NCI-H2227 (cell line): Measurements from ENCODE around the gene CDH23.

ENCODE experiments used
- DNase-seq: peaks from one replicate; lab custom pipeline; 2025; ENCODE audit not compliant: unreplicated experiment; lab: John Stamatoyannopoulos, UW

CDH23 gene

GRCh38 chr10:71852355-71852937, 455.7 kb downstream of the CDH23 start:
- DNase-seq = no peak

GRCh38 chr10:71854031-71854430, 457.3 kb downstream of the CDH23 start:
- no peak for DNase-seq

GRCh38 chr10:71856619-71857018, 459.9 kb downstream of the CDH23 start:
- no peak for DNase-seq

- DNase-seq = no peak
These were observed 461.5 kb downstream of the CDH23 start for GRCh38 chr10:71857934-71858890.

GRCh38 chr10:71860243-71861029, 463.7 kb downstream of the CDH23 start:
- peak; percentile 53 for DNase-seq

- no peak for DNase-seq
These were observed 466.5 kb downstream of the CDH23 start for GRCh38 chr10:71863203-71863602.

- no peak for DNase-seq
These were observed 468.2 kb downstream of the CDH23 start for GRCh38 chr10:71864911-71865361.
